HepG2 (cell line): Measurements from ENCODE around the gene TUBA4B. TPM values are rescaled to one million over a fixed set of nuclear protein-coding genes. Genes with fewer than 3 reads are reported as not detected.

ENCODE experiments used
- BCL6 ChIP-seq: IDR thresholded peaks from 2 replicates; pipeline ENCODE4 v1.6.1; 2016; ENCODE audit warnings: missing genetic modification reagents, missing compliant biosample characterization
- BHLHE40 ChIP-seq: IDR thresholded peaks from 2 replicates; pipeline ENCODE4 v1.6.1; 2011; ENCODE audit warnings: low read length, improper control_type of control experiment
- CHD4 ChIP-seq: fragments of 200-600 bp; sonication (generic); IDR thresholded peaks from 2 replicates; pipeline ENCODE4 v1.7.0; 2017; ENCODE audit warnings: mild to moderate bottlenecking, low read length, borderline replicate concordance
- DBP ChIP-seq: sonication (generic); formaldehyde crosslinking; IDR thresholded peaks from 2 replicates; pipeline ENCODE4 v1.4.0; 2020; ENCODE audit warnings: missing genetic modification reagents; ENCODE audit errors: not compliant biosample characterization
- DRAP1 ChIP-seq: IDR thresholded peaks from 2 replicates; pipeline ENCODE4 v1.6.1; 2016; ENCODE audit warnings: missing genetic modification reagents, missing compliant biosample characterization
- GABPA ChIP-seq, 2 experiments: IDR thresholded peaks; 2 replicates each; pipeline ENCODE4 v1.6.1; 2011 to 2016; ENCODE audit warnings: low read depth in 2 of 2, low read length in 1 of 2, missing biosample characterization in 1 of 2, missing genetic modification characterization in 1 of 2
- ISX ChIP-seq: sonication (generic); formaldehyde crosslinking; conservative IDR thresholded peaks from 2 replicates; pipeline ENCODE4 v1.5.0; 2020; ENCODE audit warnings: missing genetic modification reagents
- JDP2 ChIP-seq: sonication (generic); formaldehyde crosslinking; IDR thresholded peaks from 2 replicates; pipeline ENCODE4 v1.8.1; 2022; ENCODE audit warnings: missing genetic modification reagents, borderline replicate concordance
- KDM6A ChIP-seq: IDR thresholded peaks from 2 replicates; pipeline ENCODE4 v1.6.1; 2016; ENCODE audit warnings: low read depth
- KLF11 ChIP-seq: IDR thresholded peaks from 2 replicates; pipeline ENCODE4 v1.6.1; 2016; ENCODE audit warnings: missing compliant biosample characterization
- MATR3 ChIP-seq: sonication (generic); formaldehyde crosslinking; IDR thresholded peaks from 2 replicates; pipeline ENCODE4 v1.4.0; 2020; ENCODE audit warnings: missing genetic modification reagents
- MED1 ChIP-seq: sonication (generic); formaldehyde crosslinking; IDR thresholded peaks from 2 replicates; pipeline ENCODE4 v1.4.0; 2020; ENCODE audit warnings: missing genetic modification reagents
- MIXL1 ChIP-seq: IDR thresholded peaks from 2 replicates; pipeline ENCODE4 v1.6.1; 2016
- MTF2 ChIP-seq: sonication (generic); formaldehyde crosslinking; IDR thresholded peaks from 2 replicates; pipeline ENCODE4 v1.5.0; 2020; ENCODE audit warnings: missing genetic modification reagents, borderline replicate concordance
- NFKBIZ ChIP-seq: IDR thresholded peaks from 2 replicates; pipeline ENCODE4 v1.6.1; 2018; ENCODE audit warnings: missing genetic modification reagents, missing compliant biosample characterization
- NR1H2 ChIP-seq: sonication (generic); formaldehyde crosslinking; IDR thresholded peaks from 2 replicates; pipeline ENCODE4 v1.8.1; 2022; ENCODE audit warnings: low read depth, missing genetic modification reagents, borderline replicate concordance
- PLSCR1 ChIP-seq: sonication (generic); formaldehyde crosslinking; IDR thresholded peaks from 2 replicates; pipeline ENCODE4 v1.5.0; 2020; ENCODE audit warnings: missing genetic modification reagents, mild to moderate bottlenecking, borderline replicate concordance
- SAFB2 ChIP-seq: sonication (generic); formaldehyde crosslinking; IDR thresholded peaks from 2 replicates; pipeline ENCODE4 v1.5.1; 2020; ENCODE audit warnings: missing genetic modification reagents, low read depth, mild to moderate bottlenecking, borderline replicate concordance
- SALL2 ChIP-seq: sonication (generic); formaldehyde crosslinking; IDR thresholded peaks from 2 replicates; pipeline ENCODE4 v1.8.1; 2023; ENCODE audit warnings: mild to moderate bottlenecking, missing genetic modification reagents, inconsistent platforms
- SMAD1 ChIP-seq: sonication (generic); formaldehyde crosslinking; IDR thresholded peaks from 2 replicates; pipeline ENCODE4 v1.4.0; 2020; ENCODE audit warnings: missing genetic modification reagents, low read depth, mild to moderate bottlenecking, borderline replicate concordance
- SNAPC5 ChIP-seq: sonication (generic); formaldehyde crosslinking; IDR thresholded peaks from 2 replicates; pipeline ENCODE4 v1.8.1; 2023; ENCODE audit warnings: mild to moderate bottlenecking, missing genetic modification reagents, borderline replicate concordance
- TOPORS ChIP-seq: sonication (generic); formaldehyde crosslinking; IDR thresholded peaks from 2 replicates; pipeline ENCODE4 v1.8.0; 2023; ENCODE audit warnings: mild to moderate bottlenecking, missing genetic modification reagents
- ZNF616 ChIP-seq: sonication (generic); formaldehyde crosslinking; IDR thresholded peaks from 2 replicates; pipeline ENCODE4 v1.5.0; 2020; ENCODE audit warnings: low read depth, mild to moderate bottlenecking, missing genetic modification reagents
- ZNF691 ChIP-seq: sonication (generic); formaldehyde crosslinking; IDR thresholded peaks from 2 replicates; pipeline ENCODE4 v1.4.0; 2020; ENCODE audit warnings: missing genetic modification reagents, low read depth, mild to moderate bottlenecking, borderline replicate concordance
- ZNF703 ChIP-seq: sonication (generic); formaldehyde crosslinking; IDR thresholded peaks from 2 replicates; pipeline ENCODE4 v1.5.1; 2020; ENCODE audit warnings: missing genetic modification reagents, mild to moderate bottlenecking, moderate library complexity, borderline replicate concordance
- ZNF766 ChIP-seq: sonication (generic); formaldehyde crosslinking; IDR thresholded peaks from 2 replicates; pipeline ENCODE4 v1.5.0; 2020; ENCODE audit warnings: missing genetic modification reagents, borderline replicate concordance
- ZNF792 ChIP-seq: IDR thresholded peaks from 2 replicates; pipeline ENCODE4 v1.6.1; 2016
- ZSCAN30 ChIP-seq: sonication (generic); formaldehyde crosslinking; IDR thresholded peaks from 2 replicates; pipeline ENCODE4 v1.5.0; 2020; ENCODE audit warnings: mild to moderate bottlenecking, missing genetic modification reagents
- polyA plus RNA-seq, 8 experiments: library from polyadenylated mRNA; depleted of rRNA in 3 of 8; stranded (reverse) in 7 of 8; unstranded in 1 of 8; fragments of >200 nt; fragmentation: Illumina TruSeq in 4 of 8; extraction: Trizol in 4 of 8; gene quantifications; 2 replicates each; pipeline versions ENCODE4 v1.2.1 to v1.2.3, GENCODE V29; 2011 to 2016; ENCODE audit warnings: low read depth in 4 of 8, missing spikeins in 1 of 8, mixed read lengths in 1 of 8; ENCODE audit not compliant: insufficient read depth in 1 of 8
- total RNA-seq, 5 experiments: library from RNA; depleted of rRNA; stranded (reverse); fragments of >200 nt; fragmentation: Illumina TruSeq; extraction: Trizol; gene quantifications; 2 replicates each; pipeline ENCODE4 v1.2.3, GENCODE V29; 2016; ENCODE audit warnings: low read depth in 1 of 5

TUBA4B gene
- total and polyA plus RNA-seq, 2 of the 13 experiments (the other 11 are each of a cell fraction or from before 2014, with no cell fraction given), result 0.18 to 0.22 TPM

GRCh38 chr2:219294356-219295351 lies 41.6 kb downstream of the TUBA4B start (continued):
- peak; percentile 93 for TF ChIP-seq SAFB2 (CRISPR knock-in tag)
- TF ChIP-seq BCL6 (CRISPR knock-in tag), result peak; percentile 69
- 0 out of 2 replicates have a peak, but pooled peaks have one; percentile 43 for TF ChIP-seq DRAP1 (CRISPR knock-in tag)
- TF ChIP-seq PLSCR1, result no peak
- TF ChIP-seq ISX, result no peak
- no peak for TF ChIP-seq JDP2 (CRISPR knock-in tag)
- peak; percentile 60 for TF ChIP-seq MED1 (CRISPR knock-in tag)
- TF ChIP-seq NFKBIZ (CRISPR knock-in tag), result peak; percentile 77; the same call in 1 of the 2 replicates
- peak; percentile 83 for TF ChIP-seq BHLHE40
- peak; percentile 99 for TF ChIP-seq MTF2 (CRISPR knock-in tag)
- no peak for TF ChIP-seq ZNF703
- no peak for TF ChIP-seq KDM6A
- peak; percentile 98; the same call in 1 of the 2 replicates for TF ChIP-seq ZNF691
- TF ChIP-seq SNAPC5, result 0 out of 2 replicates have a peak, but pooled peaks have one; percentile 39
- TF ChIP-seq DBP (CRISPR knock-in tag), result no peak
- 0 out of 2 replicates have a peak, but pooled peaks have one; percentile 50 for TF ChIP-seq ZNF766 (CRISPR knock-in tag)
- TF ChIP-seq NR1H2 (CRISPR knock-in tag), result no peak
- TF ChIP-seq ZNF792 (CRISPR knock-in tag), result peak; percentile 86; the same call in 1 of the 2 replicates
- no peak for TF ChIP-seq CHD4
- TF ChIP-seq KLF11 (CRISPR knock-in tag), result 0 out of 2 replicates have a peak, but pooled peaks have one; percentile 64
- TF ChIP-seq MIXL1 (CRISPR knock-in tag), result peak; percentile 69
- no peak for TF ChIP-seq ZSCAN30 (CRISPR knock-in tag)
- no peak for TF ChIP-seq ZNF616
- no peak for TF ChIP-seq MATR3 (CRISPR knock-in tag)
- peak; percentile 51 for TF ChIP-seq GABPA (IDR thresholded peaks at IDR 0.05; ENCODE audit: low read depth, low read length)
- peak; percentile 66 for TF ChIP-seq GABPA (CRISPR knock-in tag; IDR thresholded peaks at IDR 0.05; ENCODE audit: low read depth)
- TF ChIP-seq TOPORS (CRISPR knock-in tag), result peak; percentile 80; the same call in 1 of the 2 replicates
- TF ChIP-seq SMAD1 (CRISPR knock-in tag), result no peak
- peak; percentile 81 for TF ChIP-seq SALL2 (CRISPR knock-in tag)
